ENCODE results near the gene APCDD1L. TPM values are rescaled to one million over a fixed set of nuclear protein-coding genes. Genes with fewer than 3 reads are reported as not detected.

APCDD1L gene
- total and polyA plus RNA-seq, 7 donors = 0.03 to 1.2 (median 0.14) TPM

- TF ChIP-seq CTCF (IDR thresholded peaks at IDR 0.05) = no peak
- Histone ChIP-seq H3K27me3 (ENCODE audit: insufficient read depth in 3 of 3, low read length in 2 of 3) (peaks cover 0 to 18% (median 3%) of the 10 kb centered on the region in 3 donors), H3K4me3 (no peak overlapping the region), H3K4me1 (no peaks in the 10 kb centered on the region), H3K27ac (no peak overlapping the region), H3K9me3 (no peaks in the 10 kb centered on the region), H3K36me3 (ENCODE audit: insufficient read depth in 1 of 2, low read depth in 1 of 2) (no peaks in the 10 kb centered on the region)
- WGBS, 3 donors = 77 to 85% (median 85%) methylated on average over 6 of the region's 6 CpGs
- ATAC-seq (no peak), DNase-seq (no peak)
- intact Hi-C loops (cut with DNase I) = no loop called here
These were observed 41.8 kb upstream of the APCDD1L start for GRCh38 chr20:58556961-58557360.

- H3K27me3 ChIP-seq (ENCODE audit: insufficient read depth in 3 of 3, low read length in 2 of 3) = peaks cover 0 to 20% (median 3%) of the 10 kb centered on the region in 3 donors
- 64 to 79% (median 72%) methylated on average over 3 of the region's 3 CpGs for WGBS, 3 donors
- no peak overlapping the region for H3K27ac ChIP-seq
- intact Hi-C loops (cut with DNase I) = no loop called here
- no peaks in the 10 kb centered on the region for H3K36me3 ChIP-seq (ENCODE audit: insufficient read depth in 1 of 2, low read depth in 1 of 2)
- no peak for TF ChIP-seq CTCF (IDR thresholded peaks at IDR 0.05)
- DNase-seq (no peak), ATAC-seq (no peak)
- H3K4me3 ChIP-seq = no peak overlapping the region
- no peaks in the 10 kb centered on the region for H3K4me1 ChIP-seq
- H3K9me3 ChIP-seq = no peaks in the 10 kb centered on the region
These were observed 40.0 kb upstream of the APCDD1L start for GRCh38 chr20:58555078-58555765.

GRCh38 chr20:58554541-58554940 lies 39.3 kb upstream of the APCDD1L start:
- Histone ChIP-seq H3K9me3 (no peaks in the 10 kb centered on the region), H3K4me3 (no peak overlapping the region), H3K27me3 (ENCODE audit: insufficient read depth in 3 of 3, low read length in 2 of 3) (peaks cover 0 to 20% (median 3%) of the 10 kb centered on the region in 3 donors), H3K4me1 (no peaks in the 10 kb centered on the region), H3K27ac (no peak overlapping the region), H3K36me3 (ENCODE audit: insufficient read depth in 1 of 2, low read depth in 1 of 2) (no peaks in the 10 kb centered on the region)
- intact Hi-C loops (cut with DNase I) = no loop called here
- TF ChIP-seq CTCF (IDR thresholded peaks at IDR 0.05) = no peak
- DNase-seq = no peak
- no peak for ATAC-seq
- WGBS, 3 donors = 83 to 89% (median 87%) methylated on average over 3 of the region's 3 CpGs

- ATAC-seq = peak in 1 of 4 donors; percentile 32
- no peak overlapping the region for H3K27ac ChIP-seq
- no peaks in the 10 kb centered on the region for H3K36me3 ChIP-seq (ENCODE audit: insufficient read depth in 1 of 2, low read depth in 1 of 2)
- intact Hi-C loops (cut with DNase I) = no loop called here
- no peak overlapping the region for H3K4me3 ChIP-seq
- H3K9me3 ChIP-seq = no peaks in the 10 kb centered on the region
- H3K27me3 ChIP-seq (ENCODE audit: insufficient read depth in 3 of 3, low read length in 2 of 3) = peaks cover 0 to 20% (median 3%) of the 10 kb centered on the region in 3 donors
- no peaks in the 10 kb centered on the region for H3K4me1 ChIP-seq
- no peak for TF ChIP-seq CTCF (IDR thresholded peaks at IDR 0.05)
- WGBS, 3 donors = 27 to 29% (median 28%) methylated on average over 9 of the region's 9 CpGs
- peak; percentile 54 to 73 for DNase-seq
These were observed 38.6 kb upstream of the APCDD1L start for GRCh38 chr20:58553841-58554240.
